Choroid plexus epithelial cell (primary cell): ENCODE measurements around the gene SUPT6H.

Source experiments
- DNase-seq: peaks from one replicate; pipeline ENCODE4 v3.0.0-alpha.2; 2010; ENCODE audit warnings: low read depth
- H3K4me3 ChIP-seq: 2 replicates; pipeline ENCODE4 v1.5.1; 2011; ENCODE audit warnings: low read depth, mild to moderate bottlenecking, control low read depth, low read length, moderate library complexity
- TF ChIP-seq, protein P1 (sequence below): conservative IDR thresholded peaks from 2 replicates; pipeline ENCODE4 v1.5.1; 2011; ENCODE audit warnings: low read depth, mild to moderate bottlenecking, control low read depth, inconsistent platforms, low read length, moderate library complexity

SUPT6H gene

GRCh38 chr17:28635506-28635905 is 26.5 kb upstream of the SUPT6H start:
- no peak overlapping the region for H3K4me3 ChIP-seq
- no peak for DNase-seq
- TF ChIP-seq, protein P1, sequence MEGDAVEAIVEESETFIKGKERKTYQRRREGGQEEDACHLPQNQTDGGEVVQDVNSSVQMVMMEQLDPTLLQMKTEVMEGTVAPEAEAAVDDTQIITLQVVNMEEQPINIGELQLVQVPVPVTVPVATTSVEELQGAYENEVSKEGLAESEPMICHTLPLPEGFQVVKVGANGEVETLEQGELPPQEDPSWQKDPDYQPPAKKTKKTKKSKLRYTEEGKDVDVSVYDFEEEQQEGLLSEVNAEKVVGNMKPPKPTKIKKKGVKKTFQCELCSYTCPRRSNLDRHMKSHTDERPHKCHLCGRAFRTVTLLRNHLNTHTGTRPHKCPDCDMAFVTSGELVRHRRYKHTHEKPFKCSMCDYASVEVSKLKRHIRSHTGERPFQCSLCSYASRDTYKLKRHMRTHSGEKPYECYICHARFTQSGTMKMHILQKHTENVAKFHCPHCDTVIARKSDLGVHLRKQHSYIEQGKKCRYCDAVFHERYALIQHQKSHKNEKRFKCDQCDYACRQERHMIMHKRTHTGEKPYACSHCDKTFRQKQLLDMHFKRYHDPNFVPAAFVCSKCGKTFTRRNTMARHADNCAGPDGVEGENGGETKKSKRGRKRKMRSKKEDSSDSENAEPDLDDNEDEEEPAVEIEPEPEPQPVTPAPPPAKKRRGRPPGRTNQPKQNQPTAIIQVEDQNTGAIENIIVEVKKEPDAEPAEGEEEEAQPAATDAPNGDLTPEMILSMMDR = no peak

DNA sequence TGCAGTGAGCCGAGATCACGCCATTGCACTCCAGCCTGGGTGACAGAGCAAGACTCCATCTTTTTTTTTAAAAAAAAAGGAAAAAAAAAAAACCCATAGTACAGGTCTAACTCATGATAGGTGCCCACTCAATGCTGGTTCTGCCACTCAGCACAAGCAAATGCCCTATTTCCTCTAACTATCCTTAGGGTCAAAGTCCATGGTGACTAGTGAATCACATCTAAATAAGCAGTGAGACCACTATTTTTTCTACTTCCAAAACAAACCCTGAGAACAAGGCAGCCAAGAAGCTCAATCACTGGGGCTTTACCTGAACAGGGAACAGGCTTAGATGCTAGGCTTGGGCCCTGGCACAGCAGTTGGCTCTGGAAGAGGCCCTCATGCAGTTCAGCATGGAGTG is 20.4 kb upstream of the SUPT6H start:
- DNase-seq = no peak
- H3K4me3 ChIP-seq = no peak overlapping the region
- TF ChIP-seq, protein P1 = no peak

- TF ChIP-seq, protein P1 = peak; percentile 64
- DNase-seq = peak; percentile 72
- H3K4me3 ChIP-seq = peak overlapping the region; percentile 81
These were observed 17.8 kb upstream of the SUPT6H start for GRCh38 chr17:28643983-28644786.

DNA sequence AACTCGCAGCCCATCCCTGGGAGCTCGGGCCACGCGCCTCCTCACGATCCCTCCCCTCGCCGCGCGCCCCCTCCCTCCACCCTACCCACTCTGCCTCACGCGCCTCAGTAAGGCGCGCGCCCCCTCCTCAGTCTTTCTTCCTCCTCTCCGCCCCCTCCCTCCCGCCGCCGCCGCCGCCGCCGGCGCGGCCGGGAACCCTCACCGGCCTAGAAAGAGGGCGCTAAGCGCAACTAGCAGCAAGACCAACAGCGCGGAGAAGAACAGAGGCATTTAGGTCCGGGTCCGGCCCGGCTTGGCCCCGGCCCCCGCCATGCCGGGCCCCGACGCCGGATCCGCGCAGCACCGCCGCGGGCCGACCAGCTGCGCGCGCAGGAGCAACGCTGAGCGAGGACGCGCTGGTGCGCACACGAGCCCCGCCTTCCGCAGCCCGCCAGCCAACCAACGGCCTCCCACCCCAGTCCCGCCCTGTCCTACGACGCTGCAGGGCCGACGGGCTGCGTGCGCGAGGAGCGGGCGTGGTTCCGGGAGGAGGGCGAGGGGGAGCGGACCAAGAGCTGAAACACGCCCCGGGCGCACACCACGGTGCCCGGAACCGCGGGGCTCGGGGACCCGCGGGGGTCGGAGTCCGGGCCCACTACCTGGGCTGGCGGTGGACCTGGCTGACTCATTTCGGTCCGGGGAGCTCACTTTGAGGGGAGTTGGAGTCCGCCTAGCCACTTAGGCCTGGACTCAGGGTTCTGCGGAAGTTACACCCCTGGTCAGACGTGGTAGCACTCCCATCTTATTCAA is 17.0 kb upstream of the SUPT6H start, which contains the start of gene BLTP2:
TSS of gene BLTP2 (minus strand) at position 372 of the 789 bp plus-strand sequence. CDS start at position 270, 102 bp downstream.
- H3K4me3 ChIP-seq = peak within 1 kb of the TSS; percentile 81
- DNase-seq = peak; percentile 96
- TF ChIP-seq, protein P1 = no peak

DNA sequence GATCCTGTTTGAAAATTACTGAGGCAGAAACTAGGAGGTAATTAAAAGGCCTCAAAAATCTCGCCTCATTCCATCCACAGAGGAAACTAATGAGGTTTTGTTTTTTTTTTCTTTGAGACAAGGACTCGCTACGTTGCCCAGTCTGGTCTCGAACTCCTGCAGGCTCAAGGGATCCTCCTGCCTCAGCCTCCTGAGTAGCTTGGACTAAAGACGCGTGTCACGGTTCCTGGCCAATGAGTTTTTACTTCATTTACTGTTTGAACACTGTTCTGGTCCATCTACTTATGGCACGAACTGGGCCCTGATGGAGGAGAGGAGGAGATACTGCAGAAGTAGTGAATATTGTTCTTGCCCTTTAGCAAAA is 16.4 kb upstream of the SUPT6H start:
- peak overlapping the region; percentile 81 for H3K4me3 ChIP-seq
- DNase-seq = no peak
- TF ChIP-seq, protein P1 = no peak

GRCh38 chr17:28646039-28646754 is 15.8 kb upstream of the SUPT6H start:
- H3K4me3 ChIP-seq = peak overlapping the region; percentile 13
- no peak for DNase-seq
- TF ChIP-seq, protein P1 = no peak
